Myocyte (in vitro differentiated cells): Measurements from ENCODE around the gene KAZN. TPM values are rescaled to one million over a fixed set of nuclear protein-coding genes. Genes with fewer than 3 reads are reported as not detected.
A peak's percentile ranks its signal among the peaks of the same experiment; 100 is the strongest.

Experiments used
- DNase-seq: peaks from one replicate; pipeline ENCODE4 v3.0.0-alpha.2; 2012; ENCODE audit warnings: low read depth
- total RNA-seq: library from RNA; depleted of rRNA; stranded (reverse); fragments of >200 nt; gene quantifications from 2 replicates; pipeline ENCODE4 v1.2.3, GENCODE V29; 2014

Gene KAZN
- total RNA-seq, 1 donor from 2014 or later: 15.0 TPM

- DNase-seq: no peak
Measured at GRCh38 chr1:14925336-14926136, 327.1 kb downstream of the KAZN start.

DNA sequence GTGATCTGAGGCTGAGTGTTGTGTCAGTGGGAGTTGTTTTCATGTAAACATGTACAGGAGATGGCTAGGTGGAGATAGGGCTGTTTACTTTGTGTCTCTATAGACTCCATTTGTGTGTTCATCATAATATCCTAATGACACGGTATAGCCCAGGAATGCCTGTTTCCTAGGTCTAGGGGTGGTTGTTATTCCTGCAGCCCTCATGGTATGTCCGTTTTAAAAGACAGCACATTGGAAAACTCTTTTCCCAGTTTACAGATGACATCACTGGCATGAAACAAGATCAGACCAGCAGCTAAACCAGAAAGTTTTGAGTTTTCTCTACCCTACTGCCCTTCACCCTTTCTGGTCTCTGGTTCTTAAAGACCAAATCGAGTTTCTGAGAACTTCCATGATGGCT, 327.7 kb downstream of the KAZN start:
- no peak for DNase-seq

GRCh38 chr1:14926818-14927575, 328.5 kb downstream of the KAZN start:
- DNase-seq: no peak

DNA sequence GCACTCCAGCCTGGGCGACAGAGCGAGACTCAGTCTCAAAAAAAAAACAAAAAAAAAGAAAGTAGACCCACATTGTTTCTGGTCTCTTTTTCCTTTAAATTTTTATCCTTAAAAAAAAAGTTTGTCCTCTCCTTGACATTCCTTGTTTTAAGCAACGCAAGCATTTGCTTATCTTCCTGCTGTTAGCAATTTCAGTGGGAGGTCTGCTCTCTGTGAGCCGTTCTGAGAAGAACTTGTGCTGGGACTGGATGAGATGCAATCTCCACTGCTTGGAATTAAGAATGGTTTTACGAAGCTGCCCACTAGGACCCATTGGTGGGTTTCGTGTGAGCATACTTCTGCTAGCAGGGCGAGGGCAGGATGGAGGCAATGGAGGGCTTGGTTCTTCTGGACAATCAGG, 329.9 kb downstream of the KAZN start:
- DNase-seq: no peak

DNA sequence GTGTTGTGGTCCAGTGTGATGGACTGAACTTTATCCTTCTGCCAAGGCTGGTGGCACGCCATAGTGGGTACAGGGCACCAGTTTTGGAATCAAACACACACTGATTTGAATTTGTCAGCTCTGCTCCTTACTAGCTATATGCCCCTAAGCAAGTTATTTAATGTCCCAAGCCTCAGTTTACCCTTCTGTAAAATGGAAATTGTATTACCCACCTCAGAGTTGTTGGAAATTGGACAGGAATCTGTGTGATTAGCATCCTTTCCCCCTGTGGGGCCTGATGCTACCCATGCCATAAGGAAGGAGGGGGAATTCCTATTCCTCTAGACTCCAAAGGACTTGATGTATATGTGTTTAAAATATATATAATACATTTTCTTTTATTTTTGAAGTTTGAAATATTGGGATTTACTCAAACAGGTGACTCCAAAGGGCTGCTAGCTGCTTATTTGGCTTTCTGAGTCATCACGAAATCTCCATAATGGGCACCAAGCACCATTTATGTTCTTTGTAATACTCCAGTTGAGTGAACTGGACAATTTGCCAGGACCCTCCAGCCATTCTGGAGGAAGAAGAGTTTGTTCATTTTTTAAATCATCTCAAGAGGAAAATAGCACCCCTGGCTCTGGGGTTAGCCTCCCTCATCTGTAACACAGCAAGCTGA, 330.5 kb downstream of the KAZN start:
- no peak for DNase-seq

GRCh38 chr1:14929547-14930246, 331.2 kb downstream of the KAZN start:
- DNase-seq: peak; percentile 89

DNA sequence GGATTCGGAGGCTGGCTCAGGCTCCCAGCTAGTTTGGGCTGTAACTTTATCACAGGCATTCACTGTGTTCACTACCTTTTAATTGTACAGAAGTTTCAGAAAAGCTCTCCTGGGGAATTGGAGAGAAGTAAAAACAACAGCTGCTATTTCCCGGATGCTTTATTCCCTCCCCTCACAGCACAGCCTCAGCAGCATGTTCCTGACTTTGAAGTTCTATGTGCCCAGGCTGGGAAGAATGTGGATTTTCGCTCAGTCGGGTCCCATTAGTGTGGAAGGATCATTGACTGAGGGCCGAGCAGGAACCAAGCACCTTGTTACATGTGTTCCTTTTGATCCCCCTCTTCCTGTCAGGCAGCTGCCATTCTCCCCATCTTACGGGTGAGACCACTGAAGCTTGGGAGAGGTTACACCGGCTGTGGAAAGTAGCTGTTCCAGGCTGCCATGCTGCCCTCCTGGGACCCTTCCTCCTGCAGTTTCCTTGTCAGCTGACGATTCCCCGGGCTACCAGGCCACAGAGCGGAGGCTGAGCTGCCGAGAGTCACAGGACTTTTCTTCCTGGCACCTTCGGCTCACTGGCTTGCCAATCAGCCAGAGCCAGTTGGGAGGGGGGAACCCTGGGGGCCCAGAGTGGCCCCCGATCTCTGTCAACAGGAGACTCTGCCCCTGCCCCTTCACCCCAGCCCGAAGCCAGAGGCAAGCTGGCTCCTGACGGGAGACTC, 331.9 kb downstream of the KAZN start:
- peak; percentile 42 for DNase-seq

DNA sequence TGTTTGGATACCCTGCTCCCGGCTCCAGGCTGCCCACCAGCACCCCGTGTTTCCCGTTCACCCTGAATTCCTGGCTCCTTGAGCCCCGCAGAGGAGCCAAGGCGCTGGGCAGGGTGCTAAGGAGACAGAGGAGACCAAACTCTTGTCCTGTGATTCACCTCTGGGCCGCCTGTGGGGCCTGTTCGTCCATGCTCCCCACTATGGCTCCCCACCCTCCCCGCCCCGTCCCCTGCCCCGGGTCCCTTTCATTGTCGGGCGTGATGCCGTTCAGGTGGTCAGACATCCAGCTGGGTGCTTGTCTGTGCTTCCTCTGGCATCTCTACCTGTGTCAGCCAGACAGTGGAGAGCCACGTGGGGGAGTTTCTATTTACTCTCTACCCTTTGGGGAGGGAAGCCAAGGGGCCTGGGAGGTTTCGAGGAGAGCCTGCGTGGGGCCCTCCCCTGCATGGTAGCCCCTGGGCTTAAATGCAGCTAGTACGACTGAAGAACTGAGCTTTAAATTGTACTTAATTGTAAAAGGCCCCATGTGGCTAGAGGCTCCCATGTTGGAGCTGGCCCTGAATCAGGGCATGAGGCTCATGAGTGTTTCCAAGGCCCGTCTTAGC, 333.7 kb downstream of the KAZN start:
- no peak for DNase-seq

GRCh38 chr1:14934867-14935266, 336.4 kb downstream of the KAZN start:
- DNase-seq: no peak

- no peak for DNase-seq
Measured at GRCh38 chr1:14936815-14937214, 338.3 kb downstream of the KAZN start.

GRCh38 chr1:14937288-14937949, 338.9 kb downstream of the KAZN start:
- DNase-seq: no peak

DNA sequence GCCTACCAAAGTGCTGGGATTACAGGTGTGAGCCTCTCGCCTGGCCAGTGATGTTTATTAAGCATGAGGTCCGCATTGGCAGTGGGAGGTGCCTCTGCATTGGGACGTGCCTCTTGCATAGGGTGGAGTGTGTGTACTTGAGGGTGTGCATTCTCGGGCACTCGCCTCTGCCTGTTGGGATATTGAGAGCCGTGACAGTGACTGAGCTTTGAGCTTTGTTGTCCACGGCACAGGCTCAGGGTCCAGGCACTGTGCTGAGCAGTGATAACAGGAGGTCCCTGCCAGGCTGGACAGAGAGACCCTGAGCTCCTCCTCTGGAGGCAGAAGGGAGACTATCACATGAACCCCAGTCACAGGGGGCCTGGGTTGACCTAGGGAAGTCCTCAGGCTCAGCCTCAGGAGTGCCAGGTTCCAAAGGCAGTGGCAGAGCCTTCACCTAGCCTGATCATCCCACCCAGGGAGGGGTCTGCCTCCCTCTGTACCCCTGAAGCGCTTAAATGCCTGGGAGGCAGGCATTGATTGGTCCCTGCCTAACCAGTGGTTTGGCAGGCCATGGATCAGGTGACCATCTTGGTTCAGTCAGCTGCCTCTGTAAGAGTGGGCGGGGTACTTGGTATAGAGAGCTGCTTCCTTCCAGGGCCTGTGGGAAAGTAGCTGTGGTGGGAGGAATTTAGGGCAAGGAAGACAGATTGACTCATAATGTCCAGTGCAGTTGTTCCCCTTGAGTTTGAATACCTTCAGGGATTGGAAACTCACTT, 341.2 kb downstream of the KAZN start:
- DNase-seq: peak; percentile 81

GRCh38 chr1:14940285-14940870, 341.9 kb downstream of the KAZN start:
- DNase-seq: no peak

DNA sequence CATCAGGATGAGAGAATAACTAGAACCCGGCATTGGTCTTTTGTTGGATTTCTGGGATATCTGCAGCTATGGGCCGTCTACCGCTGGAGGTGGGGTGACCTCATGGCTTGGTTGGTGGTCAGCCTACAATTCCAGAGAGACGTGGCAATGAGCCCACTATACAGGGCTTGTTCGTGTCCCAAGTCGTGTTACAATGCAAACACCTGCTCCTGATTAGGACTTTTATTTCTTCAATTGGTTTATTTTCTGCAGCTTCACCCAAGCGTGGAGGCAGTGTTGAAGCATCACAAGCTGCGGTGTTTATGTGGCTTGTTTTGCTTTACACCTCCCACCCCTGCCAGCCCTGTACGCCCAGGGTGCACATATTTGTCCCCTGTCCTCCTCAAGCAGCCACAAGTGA, 343.4 kb downstream of the KAZN start:
- no peak for DNase-seq

GRCh38 chr1:14944471-14944985, 346.0 kb downstream of the KAZN start:
- DNase-seq: peak; percentile 59

- peak; percentile 88 for DNase-seq
Measured at GRCh38 chr1:14945132-14946010, 346.9 kb downstream of the KAZN start.

DNA sequence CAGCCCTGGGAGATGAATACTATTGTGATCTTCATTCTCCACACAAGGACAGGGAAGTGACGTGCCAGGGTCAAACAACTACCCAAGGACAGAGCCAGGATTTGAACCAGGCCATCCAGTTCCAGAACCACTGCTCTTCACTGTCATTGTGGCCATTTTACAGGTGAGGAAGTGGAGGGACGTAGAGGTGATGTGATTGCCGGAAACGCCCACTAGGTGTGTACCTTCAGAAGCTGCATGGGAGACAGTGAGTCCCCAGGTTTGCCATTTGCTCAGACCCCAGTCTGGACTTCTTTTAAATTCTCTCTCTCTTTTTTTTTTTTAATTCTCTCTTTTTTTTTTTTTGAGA, 347.5 kb downstream of the KAZN start:
- no peak for DNase-seq
